Parathyroid adenoma (tissue), 2 donors: ENCODE results near the gene CEACAM16.

ENCODE experiments used
- H2AFZ ChIP-seq: fragments of 300-600 bp; sonication (generic); one replicate; pipeline ENCODE4 v1.7.0; 2017; ENCODE audit warnings: antibody characterized with exemption, mild to moderate bottlenecking
- H3K27ac ChIP-seq: fragments of 300-600 bp; sonication (generic); one replicate; pipeline ENCODE4 v1.7.0; 2017
- H3K27me3 ChIP-seq: fragments of 300-600 bp; sonication (generic); one replicate; pipeline ENCODE4 v1.7.0; 2017; ENCODE audit warnings: low read length; ENCODE audit not compliant: control insufficient read depth, insufficient read depth
- H3K36me3 ChIP-seq: fragments of 300-600 bp; sonication (generic); one replicate; pipeline ENCODE4 v1.7.0; 2017; ENCODE audit warnings: low read length; ENCODE audit not compliant: control insufficient read depth, insufficient read depth
- H3K4me1 ChIP-seq: fragments of 300-600 bp; sonication (generic); one replicate; pipeline ENCODE4 v1.7.0; 2017; ENCODE audit warnings: control low read depth
- H3K4me2 ChIP-seq: fragments of 300-600 bp; sonication (generic); one replicate; pipeline ENCODE4 v1.7.0; 2017; ENCODE audit warnings: low read length
- H3K4me3 ChIP-seq: fragments of 300-600 bp; sonication (generic); one replicate; pipeline ENCODE4 v1.7.0; 2017; ENCODE audit warnings: low read depth, low read length
- H3K79me2 ChIP-seq: fragments of 300-600 bp; sonication (generic); one replicate; pipeline ENCODE4 v1.7.0; 2017; ENCODE audit warnings: control low read depth
- H3K9ac ChIP-seq: fragments of 300-600 bp; sonication (generic); one replicate; pipeline ENCODE4 v1.7.0; 2017; ENCODE audit warnings: mild to moderate bottlenecking
- H3K9me3 ChIP-seq: fragments of 300-600 bp; sonication (generic); one replicate; pipeline ENCODE4 v1.7.0; 2017; ENCODE audit warnings: low read length; ENCODE audit not compliant: control insufficient read depth
- CTCF ChIP-seq: fragments of 300-600 bp; sonication (generic); IDR thresholded peaks from one replicate; pipeline ENCODE4 v1.7.0; 2017; ENCODE audit warnings: antibody characterized with exemption, mild to moderate bottlenecking
- donor health status: primary hyperparathyroidism.

CEACAM16 gene

GRCh38 chr19:44752816-44753625 is 54.1 kb downstream of the CEACAM16 start:
- Histone ChIP-seq H2AFZ (peak overlapping the region; percentile 35), H3K27ac (peak overlapping the region; percentile 83), H3K4me3 (peak overlapping the region; percentile 2), H3K27me3 (no peaks in the 10 kb centered on the region), H3K36me3 (no peaks in the 10 kb centered on the region), H3K9me3 (no peaks in the 10 kb centered on the region), H3K4me1 (peaks cover 30% of the 10 kb centered on the region), H3K4me2 (peak overlapping the region; percentile 40), H3K9ac (no peak overlapping the region), H3K79me2 (peaks cover 7% of the 10 kb centered on the region)
- TF ChIP-seq CTCF, result no peak

- no peak overlapping the region for H3K9ac ChIP-seq
- H3K36me3 ChIP-seq, result no peaks in the 10 kb centered on the region
- no peaks in the 10 kb centered on the region for H3K27me3 ChIP-seq
- H2AFZ ChIP-seq, result peak overlapping the region; percentile 35
- H3K4me3 ChIP-seq, result peak overlapping the region; percentile 33
- H3K79me2 ChIP-seq, result peaks cover 7% of the 10 kb centered on the region
- peaks cover 30% of the 10 kb centered on the region for H3K4me1 ChIP-seq
- H3K4me2 ChIP-seq, result peak overlapping the region; percentile 40
- no peak for TF ChIP-seq CTCF
- H3K9me3 ChIP-seq, result no peaks in the 10 kb centered on the region
- peak overlapping the region; percentile 83 for H3K27ac ChIP-seq
These were observed 54.6 kb downstream of the CEACAM16 start for GRCh38 chr19:44753626-44753931.

- Histone ChIP-seq H3K4me2 (peak overlapping the region; percentile 59), H3K27ac (peak overlapping the region; percentile 83), H3K4me3 (peak overlapping the region; percentile 33), H3K79me2 (peaks cover 7% of the 10 kb centered on the region), H3K27me3 (no peaks in the 10 kb centered on the region), H3K9me3 (no peaks in the 10 kb centered on the region), H2AFZ (no peak overlapping the region), H3K4me1 (peaks cover 30% of the 10 kb centered on the region), H3K36me3 (no peaks in the 10 kb centered on the region), H3K9ac (no peak overlapping the region)
- no peak for TF ChIP-seq CTCF
These were observed 55.2 kb downstream of the CEACAM16 start for GRCh38 chr19:44753932-44754749.

GRCh38 chr19:44754750-44755080 is 55.8 kb downstream of the CEACAM16 start:
- Histone ChIP-seq H3K4me2 (peak overlapping the region; percentile 37), H3K9me3 (no peaks in the 10 kb centered on the region), H3K4me3 (no peak overlapping the region), H3K36me3 (no peaks in the 10 kb centered on the region), H3K4me1 (peaks cover 26% of the 10 kb centered on the region), H3K79me2 (peaks cover 5% of the 10 kb centered on the region), H2AFZ (no peak overlapping the region), H3K27ac (peak overlapping the region; percentile 83), H3K27me3 (no peaks in the 10 kb centered on the region), H3K9ac (no peak overlapping the region)
- no peak for TF ChIP-seq CTCF
